ENCODE data around the gene CCDC82.
A peak's percentile ranks its signal among the peaks of the same experiment; 100 is the strongest.

Gene CCDC82

GRCh38 chr11:96339706-96340554, 49.8 kb downstream of the CCDC82 start:
- H3K27ac ChIP-seq (ENCODE audit: low read length): peak overlapping the region; percentile 81; the same call in 1 of the 2 replicates

DNA sequence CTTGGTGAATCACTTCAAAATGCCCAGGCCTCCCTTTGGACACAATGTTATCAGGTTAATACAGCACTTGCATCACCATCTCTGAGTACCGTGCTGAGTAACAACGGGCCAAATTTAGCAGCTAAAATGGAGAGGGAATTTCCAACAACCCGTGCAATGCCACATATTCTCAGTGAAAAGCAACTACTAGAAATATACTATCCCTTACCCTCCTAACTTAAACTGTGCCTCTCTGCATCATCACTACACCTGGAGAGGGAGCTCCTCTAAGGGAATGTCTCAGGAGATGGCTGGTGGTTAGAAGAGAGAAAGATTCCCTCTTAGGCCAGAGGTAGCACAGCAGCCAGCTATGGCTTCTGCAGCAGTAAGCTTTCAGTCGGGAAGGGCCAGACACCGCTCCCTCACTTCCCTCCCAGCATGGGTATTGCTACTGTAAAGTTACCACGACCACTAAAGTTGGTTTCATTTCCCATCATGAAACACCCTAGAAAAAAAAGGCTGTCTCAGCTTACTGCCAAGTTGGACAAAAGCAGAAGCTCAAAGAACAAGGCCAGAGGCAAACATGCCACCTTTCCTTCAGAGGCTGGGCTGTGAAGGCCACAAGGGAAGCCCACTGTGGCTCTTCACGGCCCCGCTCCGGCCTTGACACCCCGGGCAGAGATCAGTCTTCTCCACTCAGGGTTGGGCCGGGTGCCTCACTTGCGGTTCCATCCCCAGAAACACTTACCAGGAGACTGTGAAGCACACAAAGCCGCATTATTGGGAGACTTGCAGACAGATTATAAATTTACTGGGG, 50.6 kb downstream of the CCDC82 start:
- 0 out of 2 replicates have a peak, but pooled peaks cover 9% of the 10 kb centered on the region for H3K36me3 ChIP-seq (replicated peaks; ENCODE audit: insufficient read depth, low read length)
- peak; percentile 88 for DNase-seq
- H3F3A ChIP-seq (ENCODE audit: insufficient read depth, low read length): peaks cover 53% of the 10 kb centered on the region
- H3K9me3 ChIP-seq (replicated peaks; ENCODE audit: insufficient read depth, low read length): no peaks in the 10 kb centered on the region
- H3K9ac ChIP-seq (ENCODE audit: low read length): peak overlapping the region; percentile 63
- H3K4me2 ChIP-seq (ENCODE audit: low read depth, low read length): peak overlapping the region; percentile 89
- H4K20me1 ChIP-seq (ENCODE audit: insufficient read depth, low read length): no peaks in the 10 kb centered on the region
- H3K4me3 ChIP-seq (ENCODE audit: low read length): peak overlapping the region; percentile 86
- H3K79me2 ChIP-seq (ENCODE audit: low read length): peaks cover 86% of the 10 kb centered on the region
- no peaks in the 10 kb centered on the region for H3K27me3 ChIP-seq (replicated peaks; ENCODE audit: insufficient read depth, low read length)
- H3K27ac ChIP-seq (ENCODE audit: low read length): peak overlapping the region; percentile 81
- no peaks in the 10 kb centered on the region for H3K9me2 ChIP-seq (replicated peaks; ENCODE audit: insufficient read depth, low read length)
- H3K4me1 ChIP-seq (ENCODE audit: low read length): peaks cover 30% of the 10 kb centered on the region
- TF ChIP-seq EZH2 (optimal IDR thresholded peaks at IDR 0.05; ENCODE audit: low read depth, low read length): no peak
- no peak for TF ChIP-seq CTCF (IDR thresholded peaks at IDR 0.05; ENCODE audit: low read length)
- TF ChIP-seq EZH2phosphoT487 (IDR thresholded peaks at IDR 0.05; ENCODE audit: low read length): no peak
- H2AFZ ChIP-seq (ENCODE audit: low read length): peak overlapping the region; percentile 32; the same call in 1 of the 2 replicates

More at GRCh38 chr11:96339706-96340554, 49.8 kb downstream of the CCDC82 start:
- peaks cover 53% of the 10 kb centered on the region for H3F3A ChIP-seq (ENCODE audit: insufficient read depth, low read length)
- H3K9me2 ChIP-seq (replicated peaks; ENCODE audit: insufficient read depth, low read length): no peaks in the 10 kb centered on the region
- H4K20me1 ChIP-seq (ENCODE audit: insufficient read depth, low read length): no peaks in the 10 kb centered on the region
- H3K27me3 ChIP-seq (replicated peaks; ENCODE audit: insufficient read depth, low read length): no peaks in the 10 kb centered on the region
- peaks cover 30% of the 10 kb centered on the region for H3K4me1 ChIP-seq (ENCODE audit: low read length)
- H3K9ac ChIP-seq (ENCODE audit: low read length): peak overlapping the region; percentile 63
- H3K4me3 ChIP-seq (ENCODE audit: low read length): peak overlapping the region; percentile 86
- peak overlapping the region; percentile 89 for H3K4me2 ChIP-seq (ENCODE audit: low read depth, low read length)
- H3K36me3 ChIP-seq (replicated peaks; ENCODE audit: insufficient read depth, low read length): 0 out of 2 replicates have a peak, but pooled peaks cover 9% of the 10 kb centered on the region
- H3K79me2 ChIP-seq (ENCODE audit: low read length): peaks cover 77% of the 10 kb centered on the region
- DNase-seq: no peak
- no peak for TF ChIP-seq EZH2phosphoT487 (IDR thresholded peaks at IDR 0.05; ENCODE audit: low read length)
- no peak for TF ChIP-seq CTCF (IDR thresholded peaks at IDR 0.05; ENCODE audit: low read length)
- no peak for TF ChIP-seq EZH2 (optimal IDR thresholded peaks at IDR 0.05; ENCODE audit: low read depth, low read length)
- H2AFZ ChIP-seq (ENCODE audit: low read length): peak overlapping the region; percentile 32; the same call in 1 of the 2 replicates
- no peaks in the 10 kb centered on the region for H3K9me3 ChIP-seq (replicated peaks; ENCODE audit: insufficient read depth, low read length)

DNA sequence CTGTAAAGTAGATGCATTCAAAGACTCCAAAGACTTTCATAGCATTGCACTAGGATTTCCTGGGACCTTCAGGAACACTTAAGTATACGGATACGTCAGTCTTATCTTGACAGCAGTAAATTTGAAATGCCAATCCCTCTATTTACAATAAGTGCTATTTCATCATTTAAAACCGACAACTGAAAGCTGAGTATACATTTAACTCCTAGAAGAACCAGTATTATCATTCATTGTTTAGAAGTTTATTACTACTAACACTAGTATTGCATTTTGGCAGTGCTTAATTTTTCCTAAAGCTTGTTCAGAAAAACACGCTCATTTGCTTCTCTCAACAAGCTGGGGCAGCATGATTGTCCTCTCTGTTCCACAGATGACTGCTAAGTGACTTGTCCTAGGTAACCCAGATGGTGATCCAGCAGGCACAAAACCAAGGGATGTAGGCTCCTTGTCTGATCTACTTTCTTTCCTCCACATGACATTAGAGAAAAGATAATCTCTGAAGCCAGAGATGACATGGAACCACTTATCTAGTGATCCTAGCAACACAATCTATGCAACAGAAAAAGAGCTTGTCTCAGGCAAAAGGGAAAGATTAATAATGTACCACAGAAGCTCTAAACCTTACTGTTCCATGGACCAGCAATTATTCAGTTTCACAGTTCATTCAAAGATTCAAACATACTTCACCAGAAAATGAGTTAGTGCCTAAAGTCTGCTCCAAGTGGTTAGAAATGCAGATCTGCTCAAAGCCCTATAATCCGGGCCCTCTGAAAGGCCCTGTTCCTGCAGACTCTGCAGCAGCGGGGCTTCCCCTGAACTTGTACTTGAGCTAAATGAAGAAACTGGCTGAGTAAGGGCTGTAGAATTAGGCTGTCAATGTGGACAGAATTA, 51.9 kb downstream of the CCDC82 start:
- Histone ChIP-seq H3K4me3 (ENCODE audit: low read length) (peak overlapping the region; percentile 86), H3K4me1 (ENCODE audit: low read length) (peaks cover 23% of the 10 kb centered on the region), H3K36me3 (replicated peaks; ENCODE audit: insufficient read depth, low read length) (0 out of 2 replicates have a peak, but pooled peaks cover 9% of the 10 kb centered on the region), H3K9me2 (replicated peaks; ENCODE audit: insufficient read depth, low read length) (no peaks in the 10 kb centered on the region), H3K4me2 (ENCODE audit: low read depth, low read length) (peak overlapping the region; percentile 89), H3F3A (ENCODE audit: insufficient read depth, low read length) (peaks cover 48% of the 10 kb centered on the region), H3K9ac (ENCODE audit: low read length) (peak overlapping the region; percentile 63; the same call in 1 of the 2 replicates), H2AFZ (ENCODE audit: low read length) (no peak overlapping the region), H3K27me3 (replicated peaks; ENCODE audit: insufficient read depth, low read length) (no peaks in the 10 kb centered on the region), H3K79me2 (ENCODE audit: low read length) (peaks cover 97% of the 10 kb centered on the region), H4K20me1 (ENCODE audit: insufficient read depth, low read length) (no peaks in the 10 kb centered on the region), H3K9me3 (replicated peaks; ENCODE audit: insufficient read depth, low read length) (no peaks in the 10 kb centered on the region), H3K27ac (ENCODE audit: low read length) (peak overlapping the region; percentile 81; the same call in 1 of the 2 replicates)
- TF ChIP-seq EZH2 (optimal IDR thresholded peaks at IDR 0.05; ENCODE audit: low read depth, low read length): no peak
- no peak for TF ChIP-seq EZH2phosphoT487 (IDR thresholded peaks at IDR 0.05; ENCODE audit: low read length)
- TF ChIP-seq CTCF (IDR thresholded peaks at IDR 0.05; ENCODE audit: low read length): no peak; the same call in 1 of the 2 replicates
- peak; percentile 87 for DNase-seq
